Activated T-cell treated with anti-CD3 and anti-CD28 coated beads for 24 hours (primary cell): ENCODE data around the gene MS4A6A.
"Not testable (repeated sequence)": the region's sequence is repeated elsewhere in the genome, so short reads cannot be mapped to it uniquely, and the experiment has no call there.

Source experiments
- DNase-seq: peaks from one replicate; pipeline ENCODE4 v3.0.0-alpha.2; 2020; ENCODE audit warnings: low read depth

Gene MS4A6A

DNA sequence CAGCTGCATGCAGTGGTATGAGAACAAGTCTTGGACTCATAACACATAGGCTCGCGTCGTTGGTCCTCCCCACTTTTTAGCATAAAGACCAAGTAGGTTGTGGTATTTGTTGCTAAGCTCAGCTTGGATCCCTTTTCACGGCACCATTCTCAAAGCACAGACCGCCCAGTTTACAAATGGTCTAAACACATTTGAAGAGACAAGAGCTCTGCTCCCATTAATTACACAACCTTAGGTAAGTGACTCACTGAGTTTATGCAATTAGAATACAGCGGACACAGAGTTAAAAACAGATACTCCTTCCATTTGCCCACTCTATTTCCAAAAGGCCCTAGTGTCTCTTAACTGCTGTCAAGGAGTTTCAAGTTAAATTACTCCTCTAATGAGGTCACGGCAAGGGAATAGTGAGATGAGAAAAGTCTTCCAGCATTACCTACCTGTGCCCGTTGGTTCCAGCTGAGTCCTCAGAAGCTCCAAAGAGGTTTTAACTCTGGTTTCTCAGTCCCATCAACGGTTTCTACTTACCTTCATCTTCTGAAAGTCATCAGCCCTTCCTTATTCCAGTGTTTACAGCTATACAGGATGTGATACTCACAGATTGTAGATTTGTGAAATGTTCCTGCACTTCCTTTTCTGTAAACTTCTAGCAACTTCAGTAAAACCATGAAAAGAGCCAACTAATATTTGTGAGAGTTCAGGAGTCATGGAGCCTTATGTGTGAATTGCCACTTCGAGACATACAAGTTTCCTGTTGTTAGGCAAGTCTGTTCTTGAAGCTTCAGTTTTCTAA lies at the start of gene MS4A6A:
TSS of gene MS4A6A (minus strand) at position 543 of the 790 bp plus-strand sequence. CDS start 1,356 bp downstream, outside the sequence.
- no peak for DNase-seq

- DNase-seq: no peak
These were observed 47.8 kb upstream of the MS4A6A start for GRCh38 chr11:60230681-60231080.

DNA sequence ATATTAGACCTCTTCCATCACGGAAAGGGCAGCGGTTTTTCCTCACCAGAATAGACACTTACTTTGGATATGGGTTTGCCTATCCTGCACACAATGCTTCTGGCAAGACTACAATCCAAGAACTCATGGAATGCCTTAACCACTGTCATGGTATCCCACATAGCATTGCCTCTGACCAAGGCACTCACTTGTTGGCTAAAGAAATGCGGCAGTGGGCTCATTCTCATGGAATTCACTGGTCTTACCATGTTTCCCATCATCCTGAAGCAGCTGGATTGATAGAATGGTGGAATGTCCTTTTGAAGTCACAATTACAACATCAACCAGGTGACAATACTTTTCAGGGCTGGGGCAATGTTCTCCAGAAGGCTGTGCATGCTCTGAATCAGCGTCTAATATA lies 39.3 kb upstream of the MS4A6A start:
- no peak for DNase-seq

DNA sequence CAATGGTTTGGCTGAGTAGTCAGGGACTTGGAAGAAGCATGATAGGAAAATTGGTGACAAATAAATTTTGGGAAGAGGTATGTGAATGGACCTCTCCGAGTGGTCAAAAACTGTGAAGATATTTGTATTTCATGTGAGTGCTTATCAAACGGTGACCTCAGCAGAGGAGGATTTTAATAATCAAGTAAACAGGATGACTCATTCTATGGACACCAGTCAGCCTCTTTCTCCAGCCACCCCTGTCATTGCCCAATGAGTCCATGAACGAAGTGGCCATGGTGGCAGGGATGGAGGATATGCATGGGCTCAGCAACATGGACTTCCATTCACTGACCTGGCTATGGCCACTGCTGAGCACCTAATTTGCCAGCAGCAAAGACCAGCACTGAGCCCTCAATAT lies 38.8 kb upstream of the MS4A6A start:
- no peak for DNase-seq

DNA sequence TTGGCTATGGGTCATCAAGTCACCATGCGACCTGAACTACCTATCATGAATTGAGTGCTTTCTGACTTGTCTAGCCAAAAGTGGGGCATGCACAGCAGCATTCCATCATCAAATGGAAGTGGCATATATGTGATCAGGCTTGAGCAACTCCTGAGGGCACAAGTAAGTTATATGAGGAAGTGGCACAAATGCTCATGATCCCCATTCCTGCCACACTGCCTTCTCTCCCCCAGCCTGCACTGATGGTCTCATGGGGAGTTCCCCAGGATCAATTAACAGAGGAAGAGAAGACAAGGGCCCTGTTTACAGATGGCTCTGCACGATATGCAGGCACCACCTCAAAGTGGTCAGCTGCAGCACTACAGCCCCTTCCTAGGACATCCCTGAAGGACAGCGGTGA lies 38.3 kb upstream of the MS4A6A start:
- DNase-seq: no peak

GRCh38 chr11:60214386-60214785 lies 31.5 kb upstream of the MS4A6A start:
- DNase-seq: no peak

DNA sequence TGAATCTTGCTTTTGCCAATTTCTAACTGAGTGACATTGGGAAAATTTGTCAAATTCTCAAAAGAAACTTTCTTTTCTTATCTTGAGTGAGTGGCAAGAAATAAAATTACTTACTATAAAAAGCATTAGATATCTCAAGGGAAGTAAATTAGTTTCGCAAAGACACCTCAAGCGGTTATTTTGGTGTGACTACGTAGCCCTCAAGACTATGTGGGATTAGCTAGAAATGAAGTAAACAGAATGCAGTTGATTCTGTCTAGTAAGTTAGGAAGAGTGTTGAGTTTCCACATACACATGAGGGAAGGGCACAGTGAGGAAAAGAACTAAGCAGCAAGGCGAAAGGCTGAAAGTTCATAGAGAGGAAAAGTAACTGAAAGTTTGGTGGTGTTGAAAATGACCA lies 28.3 kb upstream of the MS4A6A start:
- DNase-seq: no peak

GRCh38 chr11:60209977-60210376 lies 27.1 kb upstream of the MS4A6A start:
- no peak for DNase-seq

DNA sequence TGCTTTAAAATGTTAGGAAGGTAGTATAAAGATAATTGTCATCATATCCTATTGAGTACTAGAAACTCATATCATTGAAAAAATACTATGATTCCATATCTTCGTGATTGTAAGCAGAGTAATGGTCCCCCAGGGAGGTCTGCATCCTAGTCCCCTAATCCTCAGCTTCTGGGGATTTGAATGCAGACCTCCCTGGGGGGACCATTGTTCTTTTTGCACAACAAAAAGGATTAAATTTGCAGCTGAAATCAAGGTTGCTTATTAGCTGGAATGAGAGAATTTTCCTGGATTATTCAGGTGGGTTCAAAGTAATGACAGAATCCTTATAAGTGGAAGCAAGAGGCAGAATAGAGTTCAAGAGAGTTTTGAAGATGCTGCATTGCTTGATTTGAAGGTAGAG lies 26.1 kb upstream of the MS4A6A start:
- no peak for DNase-seq

DNA sequence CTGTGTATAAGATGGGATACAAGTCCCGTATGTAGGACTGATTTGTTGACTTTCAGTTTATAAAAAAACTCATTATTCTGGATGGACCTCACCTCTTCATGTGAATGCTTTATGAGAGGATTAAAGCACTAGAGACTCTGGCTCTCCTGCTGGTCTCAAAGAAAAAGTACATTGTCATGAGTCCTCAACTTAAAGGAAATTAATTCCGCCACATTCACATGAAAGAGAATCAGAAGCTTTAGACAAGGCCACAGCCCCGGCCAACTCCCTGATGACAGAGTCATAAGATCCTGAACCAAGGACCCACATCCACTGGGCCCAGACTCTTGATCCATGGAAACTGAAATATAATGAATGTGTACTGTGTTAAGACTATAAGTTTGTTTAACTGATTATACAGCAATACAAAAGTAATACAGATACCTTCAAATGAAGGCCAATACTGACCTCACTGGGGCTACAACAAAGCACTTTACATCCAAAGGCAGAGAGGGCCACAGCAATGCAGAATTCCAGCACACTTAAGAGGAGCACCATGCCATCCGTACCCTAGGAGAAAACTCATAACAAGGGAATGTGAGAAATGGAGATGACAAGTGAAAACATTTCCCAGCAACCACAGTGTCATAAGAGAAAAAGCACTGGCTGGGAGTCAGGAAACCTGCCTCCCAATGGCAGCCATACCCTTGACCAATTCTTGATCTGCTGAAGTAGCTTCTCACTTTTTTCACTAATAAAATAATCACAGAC lies 25.4 kb upstream of the MS4A6A start:
- no peak for DNase-seq

- no peak for DNase-seq
These were observed 23.7 kb upstream of the MS4A6A start for GRCh38 chr11:60206616-60207015.

- DNase-seq: no peak
These were observed 22.0 kb upstream of the MS4A6A start for GRCh38 chr11:60204922-60205321.

GRCh38 chr11:60201334-60201733 lies 18.5 kb upstream of the MS4A6A start:
- DNase-seq: not testable (repeated sequence)

DNA sequence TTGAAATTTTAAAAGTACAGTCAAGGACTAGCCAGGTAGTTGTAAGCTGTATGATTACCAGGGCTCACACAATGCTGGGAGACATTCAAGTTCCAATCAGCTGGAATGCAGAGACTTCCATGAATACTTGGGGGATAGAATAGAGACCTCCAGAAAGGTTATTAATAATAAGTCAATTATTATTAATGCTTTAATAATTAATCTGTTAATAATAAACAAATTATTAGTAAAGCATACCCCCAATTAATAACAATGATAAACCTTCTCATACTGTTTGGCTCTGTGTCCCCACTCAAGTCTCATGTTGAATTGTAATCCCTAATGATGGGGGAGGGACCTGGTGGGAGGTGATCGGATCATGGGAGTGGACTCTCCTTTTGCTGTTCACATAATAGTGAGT lies 14.6 kb upstream of the MS4A6A start:
- no peak for DNase-seq

GRCh38 chr11:60195923-60196368 lies 13.1 kb upstream of the MS4A6A start:
- no peak for DNase-seq

DNA sequence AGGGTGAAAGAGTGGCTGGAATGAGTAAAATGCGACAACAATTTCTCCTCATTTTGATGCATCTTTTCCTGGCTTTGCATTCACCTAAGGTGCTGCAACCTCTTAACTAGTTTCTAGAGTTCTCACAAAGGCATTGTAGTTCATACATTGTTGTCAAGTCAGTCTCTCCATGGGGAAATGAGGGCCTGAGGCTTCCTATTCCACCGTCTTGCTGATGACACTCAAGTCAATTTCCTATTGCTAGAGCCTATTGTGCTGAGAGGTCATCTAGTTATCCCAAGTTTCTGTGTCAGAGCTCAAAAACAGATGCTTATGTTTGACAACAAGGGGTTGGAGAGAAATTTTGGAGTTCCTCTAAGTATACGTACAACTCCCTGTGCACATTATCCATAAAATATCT lies 11.6 kb upstream of the MS4A6A start:
- no peak for DNase-seq

GRCh38 chr11:60193687-60194433 lies 11.0 kb upstream of the MS4A6A start:
- DNase-seq: peak; percentile 59

DNA sequence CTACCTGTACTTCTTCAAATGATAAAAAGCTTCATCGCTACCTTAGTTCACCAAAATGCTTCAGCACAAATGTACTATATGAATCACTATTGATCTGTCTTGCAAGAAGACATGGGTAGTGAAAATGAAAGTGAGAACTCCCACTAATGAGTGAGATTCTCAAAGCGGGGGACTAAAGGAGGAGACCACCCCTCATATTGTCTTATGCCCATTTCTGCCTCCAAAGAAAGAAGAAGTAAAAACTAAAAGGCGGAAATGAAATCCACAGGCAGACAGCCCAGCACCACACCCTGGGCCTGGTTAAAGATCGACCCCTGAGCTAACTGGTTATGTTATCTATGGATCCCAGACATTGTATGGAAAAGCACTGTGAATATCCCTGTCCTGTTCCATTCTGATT lies 9.7 kb upstream of the MS4A6A start:
- not testable (repeated sequence) for DNase-seq

GRCh38 chr11:60188481-60188880 lies 5.6 kb upstream of the MS4A6A start:
- not testable (repeated sequence) for DNase-seq

DNA sequence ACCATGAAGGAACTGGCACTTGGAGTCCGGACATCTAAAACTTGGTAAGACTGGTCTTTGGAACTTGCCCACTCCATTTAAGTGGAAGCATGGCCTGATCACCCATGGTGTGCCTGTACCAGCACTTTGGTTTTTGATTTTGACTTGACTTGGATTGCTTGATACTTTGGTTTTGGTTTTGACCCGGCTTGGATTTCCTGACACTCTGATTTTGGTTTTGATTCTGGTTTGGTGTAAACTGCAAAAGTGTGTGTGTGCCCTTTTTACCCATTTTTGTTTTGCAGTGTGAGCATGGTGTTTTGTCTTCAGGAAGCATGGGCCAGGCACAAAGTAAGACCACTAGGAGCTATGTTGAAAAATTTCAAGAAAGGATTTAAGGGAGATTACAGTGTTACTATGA lies 3.2 kb upstream of the MS4A6A start:
- not testable (repeated sequence) for DNase-seq

- DNase-seq: not testable (repeated sequence)
These were observed 2.6 kb upstream of the MS4A6A start for GRCh38 chr11:60185512-60185827.

DNA sequence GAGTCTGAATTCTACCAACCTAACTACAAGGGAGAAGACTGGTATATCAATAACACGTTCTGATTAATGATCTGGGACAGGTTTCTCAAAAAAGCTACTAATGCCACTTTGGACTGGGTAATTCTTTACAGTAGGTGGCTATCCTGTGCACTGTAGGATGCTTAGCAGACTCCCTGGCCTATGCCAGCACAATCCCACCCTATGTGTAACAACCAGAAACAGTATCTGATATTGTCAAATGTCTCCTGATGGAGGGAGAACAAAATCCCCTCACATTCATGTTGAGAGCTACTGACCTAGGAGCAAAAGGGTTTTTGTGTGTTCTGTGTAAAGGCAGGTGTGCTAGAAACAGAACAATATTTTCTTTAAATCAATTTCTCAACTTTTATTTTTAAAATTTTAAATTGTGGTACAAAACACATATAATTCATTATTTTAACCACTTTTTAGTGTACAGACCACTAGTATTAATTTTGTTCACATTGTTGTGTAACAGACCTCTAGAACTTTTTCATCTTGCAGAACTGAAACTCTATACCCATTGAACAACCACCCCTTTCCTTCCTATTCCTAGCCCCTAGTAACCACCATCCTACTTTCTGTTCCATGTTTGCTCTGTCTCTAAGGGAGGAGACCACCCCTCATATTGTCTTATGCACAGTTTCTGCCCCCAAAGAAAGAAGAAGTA lies 2.1 kb upstream of the MS4A6A start:
- no peak for DNase-seq
